IPS-15b (cell line): ENCODE results near the gene DIP2C.

Source experiments
- H3K27me3 ChIP-seq: one replicate; pipeline ENCODE4 v1.6.1; 2013; ENCODE audit warnings: low read length; ENCODE audit not compliant: control insufficient read depth, insufficient read depth
- H3K36me3 ChIP-seq: one replicate; pipeline ENCODE4 v1.6.1; 2013; ENCODE audit warnings: low read length; ENCODE audit not compliant: control insufficient read depth, insufficient read depth
- H3K4me1 ChIP-seq: one replicate; pipeline ENCODE4 v1.6.1; 2013; ENCODE audit warnings: mild to moderate bottlenecking, low read length; ENCODE audit not compliant: control insufficient read depth, insufficient read depth
- H3K4me3 ChIP-seq: one replicate; pipeline ENCODE4 v1.5.1; 2013; ENCODE audit warnings: low read depth, low read length
- H3K9ac ChIP-seq: one replicate; pipeline ENCODE4 v1.6.1; 2013; ENCODE audit warnings: low read depth, mild to moderate bottlenecking, low read length
- H3K9me3 ChIP-seq: one replicate; pipeline ENCODE4 v1.6.1; 2013; ENCODE audit warnings: mild to moderate bottlenecking, low read length; ENCODE audit not compliant: control insufficient read depth, insufficient read depth

DIP2C gene

GRCh38 chr10:552679-553078, 136.8 kb downstream of the DIP2C start:
- peaks cover 4% of the 10 kb centered on the region for H3K4me1 ChIP-seq
- no peaks in the 10 kb centered on the region for H3K36me3 ChIP-seq
- H3K9me3 ChIP-seq, result no peaks in the 10 kb centered on the region

GRCh38 chr10:551373-552252, 137.9 kb downstream of the DIP2C start:
- no peaks in the 10 kb centered on the region for H3K9me3 ChIP-seq
- no peak overlapping the region for H3K9ac ChIP-seq
- no peaks in the 10 kb centered on the region for H3K27me3 ChIP-seq
- H3K4me3 ChIP-seq, result no peak overlapping the region
- peaks cover 3% of the 10 kb centered on the region for H3K4me1 ChIP-seq
- H3K36me3 ChIP-seq, result no peaks in the 10 kb centered on the region

More at GRCh38 chr10:552679-553078, 136.8 kb downstream of the DIP2C start:
- Histone ChIP-seq H3K27me3 (no peaks in the 10 kb centered on the region), H3K9ac (no peak overlapping the region), H3K4me3 (no peak overlapping the region)

- no peak overlapping the region for H3K4me3 ChIP-seq
- H3K36me3 ChIP-seq, result no peaks in the 10 kb centered on the region
- peaks cover 4% of the 10 kb centered on the region for H3K4me1 ChIP-seq
- H3K27me3 ChIP-seq, result no peaks in the 10 kb centered on the region
- H3K9me3 ChIP-seq, result no peaks in the 10 kb centered on the region
- no peak overlapping the region for H3K9ac ChIP-seq
Observed at GRCh38 chr10:550665-551372, 138.6 kb downstream of the DIP2C start.

GRCh38 chr10:549391-549790, 140.1 kb downstream of the DIP2C start:
- H3K9ac ChIP-seq, result no peak overlapping the region
- H3K36me3 ChIP-seq, result no peaks in the 10 kb centered on the region
- no peaks in the 10 kb centered on the region for H3K27me3 ChIP-seq
- no peaks in the 10 kb centered on the region for H3K9me3 ChIP-seq
- H3K4me3 ChIP-seq, result no peak overlapping the region
- H3K4me1 ChIP-seq, result peaks cover 4% of the 10 kb centered on the region

- no peak overlapping the region for H3K9ac ChIP-seq
- peaks cover 4% of the 10 kb centered on the region for H3K4me1 ChIP-seq
- no peaks in the 10 kb centered on the region for H3K36me3 ChIP-seq
- H3K27me3 ChIP-seq, result no peaks in the 10 kb centered on the region
- H3K9me3 ChIP-seq, result no peaks in the 10 kb centered on the region
- no peak overlapping the region for H3K4me3 ChIP-seq
Observed at GRCh38 chr10:548238-548901, 141.1 kb downstream of the DIP2C start.

GRCh38 chr10:547591-548081, 141.8 kb downstream of the DIP2C start:
- Histone ChIP-seq H3K4me3 (no peak overlapping the region), H3K4me1 (peaks cover 4% of the 10 kb centered on the region), H3K9ac (no peak overlapping the region), H3K27me3 (no peaks in the 10 kb centered on the region), H3K36me3 (no peaks in the 10 kb centered on the region), H3K9me3 (no peaks in the 10 kb centered on the region)

- no peaks in the 10 kb centered on the region for H3K36me3 ChIP-seq
- no peaks in the 10 kb centered on the region for H3K27me3 ChIP-seq
- H3K9me3 ChIP-seq, result no peaks in the 10 kb centered on the region
- peaks cover 4% of the 10 kb centered on the region for H3K4me1 ChIP-seq
- H3K9ac ChIP-seq, result no peak overlapping the region
- no peak overlapping the region for H3K4me3 ChIP-seq
Observed at GRCh38 chr10:546971-547590, 142.4 kb downstream of the DIP2C start.

GRCh38 chr10:546451-546850, 143.0 kb downstream of the DIP2C start:
- Histone ChIP-seq H3K36me3 (no peaks in the 10 kb centered on the region), H3K4me3 (no peak overlapping the region), H3K9ac (no peak overlapping the region), H3K27me3 (no peaks in the 10 kb centered on the region), H3K4me1 (peaks cover 4% of the 10 kb centered on the region), H3K9me3 (no peaks in the 10 kb centered on the region)

GRCh38 chr10:543862-544822, 145.3 kb downstream of the DIP2C start:
- no peaks in the 10 kb centered on the region for H3K9me3 ChIP-seq
- no peak overlapping the region for H3K4me3 ChIP-seq
- H3K27me3 ChIP-seq, result no peaks in the 10 kb centered on the region
- H3K36me3 ChIP-seq, result no peaks in the 10 kb centered on the region
- H3K4me1 ChIP-seq, result peaks cover 4% of the 10 kb centered on the region
- H3K9ac ChIP-seq, result no peak overlapping the region

GRCh38 chr10:543131-543530, 146.3 kb downstream of the DIP2C start:
- no peak overlapping the region for H3K9ac ChIP-seq
- peaks cover 4% of the 10 kb centered on the region for H3K4me1 ChIP-seq
- H3K4me3 ChIP-seq, result no peak overlapping the region
- H3K36me3 ChIP-seq, result no peaks in the 10 kb centered on the region
- H3K9me3 ChIP-seq, result no peaks in the 10 kb centered on the region
- H3K27me3 ChIP-seq, result no peaks in the 10 kb centered on the region
